A549 (cell line): ENCODE results near the gene ARHGEF10L. TPM values are rescaled to one million over a fixed set of nuclear protein-coding genes. Genes with fewer than 3 reads are reported as not detected.

Experiments
- ATAC-seq, 2 experiments: fragments of 200-7000 bp in 1 of 2; fragments of >200 bp in 1 of 2; cut with Nextera tagmentation in 1 of 2; cut with Tn5 transposase in 1 of 2; 3 replicates each; pipeline versions ENCODE4 v1.8.0 to v1.9.1; 2018 to 2020; ENCODE audit warnings: mild to moderate bottlenecking in 1 of 2, moderate library complexity in 1 of 2
- CTCF ChIA-PET: fragments of 300-600 bp; sonication (Branson Sonifier 250); formaldehyde crosslinking; extraction: SDS; loops from one replicate; lab custom pipeline; 2021; ENCODE audit warnings: antibody characterized with exemption, inconsistent platforms; lab: Yijun Ruan, JAX
- POLR2A ChIA-PET: fragments of 350-600 bp; formaldehyde crosslinking; extraction: SDS; loops from one replicate; lab custom pipeline; 2021; ENCODE audit warnings: antibody characterized with exemption, inconsistent platforms; lab: Yijun Ruan, JAX
- DNase-seq, 2 experiments: peaks; one replicate each; pipeline versions ENCODE4 v3.0.0 to v3.0.0-alpha.2; 2011 to 2016; ENCODE audit warnings: low read depth in 1 of 2, low spot score in 1 of 2
- FAIRE-seq: peaks from 2 replicates; lab custom pipeline; 2011; peaks lifted over from hg19 to GRCh38; lab: Jason Lieb, UNC
- H3K27ac ChIP-seq, 2 experiments: fragments of >200 bp; sonication (Bioruptor Twin); formaldehyde crosslinking; 3 replicates each; pipeline ENCODE4 v1.5.1; 2016 to 2017
- H3K4me1 ChIP-seq: fragments of >200 bp; sonication (Bioruptor Twin); formaldehyde crosslinking; 3 replicates; pipeline ENCODE4 v1.6.1; 2016
- H3K4me2 ChIP-seq: fragments of >200 bp; sonication (Bioruptor Twin); formaldehyde crosslinking; 3 replicates; pipeline ENCODE4 v1.6.1; 2016
- H3K4me3 ChIP-seq: fragments of >200 bp; sonication (Bioruptor Twin); formaldehyde crosslinking; 3 replicates; pipeline ENCODE4 v1.5.1; 2016
- H3K9me3 ChIP-seq: fragments of >200 bp; sonication (Bioruptor Twin); formaldehyde crosslinking; 3 replicates; pipeline ENCODE4 v1.6.1; 2016
- CBX2 ChIP-seq: fragments of 200-600 bp; sonication (generic); IDR thresholded peaks from 2 replicates; pipeline ENCODE4 v1.6.1; 2016; ENCODE audit warnings: low read depth, mild to moderate bottlenecking, borderline replicate concordance
- CEBPB ChIP-seq, 2 experiments: fragments of >200 bp in 1 of 2; sonication (Bioruptor Twin) in 1 of 2; formaldehyde crosslinking in 1 of 2; IDR thresholded peaks; 2 replicates each; pipeline ENCODE4 v1.6.1; 2012 to 2016
- E2F6 ChIP-seq: IDR thresholded peaks from 2 replicates; pipeline ENCODE4 v1.6.1; 2012; ENCODE audit warnings: low read depth, borderline replicate concordance
- EHF ChIP-seq: fragments of 250-450 bp; sonication (Bioruptor Pico); IDR thresholded peaks from 2 replicates; pipeline ENCODE4 v1.5.0; 2020; ENCODE audit warnings: mild to moderate bottlenecking
- EHMT2 ChIP-seq: fragments of 200-600 bp; sonication (generic); IDR thresholded peaks from 2 replicates; pipeline ENCODE4 v1.6.1; 2016; ENCODE audit warnings: antibody characterized with exemption, low read depth, mild to moderate bottlenecking, moderate library complexity
- EP300 ChIP-seq, 2 experiments: fragments of >200 bp; sonication (Bioruptor Twin); formaldehyde crosslinking; IDR thresholded peaks; 2 replicates in 1 of 2; 3 replicates in 1 of 2; pipeline ENCODE4 v1.6.1; 2016 to 2017
- ESRRA ChIP-seq: fragments of 150-350 bp; IDR thresholded peaks from 2 replicates; pipeline ENCODE4 v1.6.1; 2014; ENCODE audit warnings: mild to moderate bottlenecking, low read length, borderline replicate concordance
- FOSB ChIP-seq: fragments of 250-450 bp; sonication (Bioruptor Pico); IDR thresholded peaks from 2 replicates; pipeline ENCODE4 v1.5.0; 2020; ENCODE audit warnings: mild to moderate bottlenecking, moderate library complexity
- FOXS1 ChIP-seq: fragments of 250-450 bp; sonication (Bioruptor Pico); IDR thresholded peaks from 2 replicates; pipeline ENCODE4 v1.5.0; 2020; ENCODE audit warnings: mild to moderate bottlenecking, moderate library complexity
- GATA3 ChIP-seq: IDR thresholded peaks from 2 replicates; pipeline ENCODE4 v1.6.1; 2012; ENCODE audit warnings: borderline replicate concordance
- HDAC2 ChIP-seq: fragments of 200-600 bp; sonication (generic); IDR thresholded peaks from 2 replicates; pipeline ENCODE4 v1.6.1; 2016
- HOXB13 ChIP-seq: fragments of 250-450 bp; sonication (Bioruptor Pico); IDR thresholded peaks from 2 replicates; pipeline ENCODE4 v1.5.0; 2020; ENCODE audit warnings: low read depth, mild to moderate bottlenecking, moderate library complexity
- HOXB5 ChIP-seq: fragments of 250-450 bp; sonication (Bioruptor Pico); IDR thresholded peaks from 2 replicates; pipeline ENCODE4 v1.5.0; 2020; ENCODE audit warnings: mild to moderate bottlenecking, moderate library complexity
- JUN ChIP-seq, 2 experiments: fragments of >200 bp; sonication (Bioruptor Twin); formaldehyde crosslinking; IDR thresholded peaks; 2 replicates in 1 of 2; 3 replicates in 1 of 2; pipeline ENCODE4 v1.6.1; 2016 to 2017
- MAFK ChIP-seq: fragments of 450-650 bp; IDR thresholded peaks from 2 replicates; pipeline ENCODE4 v1.6.1; 2014; ENCODE audit not compliant: partially characterized antibody
- MAZ ChIP-seq: fragments of 150-350 bp; IDR thresholded peaks from 2 replicates; pipeline ENCODE4 v1.6.1; 2014; ENCODE audit warnings: antibody characterized with exemption, low read depth, low read length, borderline replicate concordance
- NPAS2 ChIP-seq: fragments of 250-450 bp; sonication (Bioruptor Pico); IDR thresholded peaks from 2 replicates; pipeline ENCODE4 v1.8.0; 2022; ENCODE audit warnings: mild to moderate bottlenecking, moderate library complexity, borderline replicate concordance
- PBX3 ChIP-seq: IDR thresholded peaks from 2 replicates; pipeline ENCODE4 v1.6.1; 2012
- PHF8 ChIP-seq: fragments of 200-600 bp; sonication (generic); IDR thresholded peaks from 2 replicates; pipeline ENCODE4 v1.6.1; 2016; ENCODE audit warnings: low read depth, mild to moderate bottlenecking, antibody characterized with exemption, moderate library complexity, borderline replicate concordance
- POLR2AphosphoS2 ChIP-seq: conservative IDR thresholded peaks from 2 replicates; pipeline ENCODE4 v1.6.1; 2012; ENCODE audit warnings: low read length, improper control_type of control experiment, inconsistent platforms
- RAD21 ChIP-seq, 2 experiments: fragments of >200 bp in 1 of 2; sonication (Bioruptor Twin) in 1 of 2; formaldehyde crosslinking in 1 of 2; IDR thresholded peaks in 1 of 2; conservative IDR thresholded peaks in 1 of 2; 2 replicates in 1 of 2; 3 replicates in 1 of 2; pipeline ENCODE4 v1.6.1; 2012 to 2018; ENCODE audit warnings: inconsistent platforms in 1 of 2
- RCOR1 ChIP-seq: fragments of 150-350 bp; IDR thresholded peaks from 2 replicates; pipeline ENCODE4 v1.6.1; 2014; ENCODE audit warnings: antibody characterized with exemption, low read length, low read depth
- TFCP2L1 ChIP-seq: fragments of 250-450 bp; sonication (Bioruptor Pico); IDR thresholded peaks from 2 replicates; pipeline ENCODE4 v1.5.0; 2021; ENCODE audit warnings: mild to moderate bottlenecking
- TP53 ChIP-seq: fragments of 250-450 bp; sonication (Bioruptor Pico); IDR thresholded peaks from 2 replicates; pipeline ENCODE4 v1.5.0; 2021; ENCODE audit warnings: mild to moderate bottlenecking, moderate library complexity
- USF2 ChIP-seq: fragments of 450-650 bp; IDR thresholded peaks from 2 replicates; pipeline ENCODE4 v1.6.1; 2014; ENCODE audit warnings: antibody characterized with exemption
- ZFP36 ChIP-seq: fragments of 450-650 bp; IDR thresholded peaks from 2 replicates; pipeline ENCODE4 v1.6.1; 2014; ENCODE audit warnings: borderline replicate concordance; ENCODE audit not compliant: partially characterized antibody
- WGBS: methylation state at CpG from one replicate; pipeline ENCODE4 v1.1.6; 2017; ENCODE audit errors: missing lambda C conversion rate; 5-methylcytosine and 5-hydroxymethylcytosine counted together
- polyA plus RNA-seq, 4 experiments: library from polyadenylated mRNA; depleted of rRNA in 3 of 4; stranded (reverse); fragments of >200 nt; fragmentation: RNase III in 1 of 4; extraction: RNeasy Plus Mini Kit Qiagen cat#74134 plus additional on column Dnase treatment in 1 of 4; gene quantifications; 2 replicates in 3 of 4; 3 replicates in 1 of 4; pipeline ENCODE4 v1.2.3, GENCODE V29; 2011 to 2017
- TF ChIP-seq, protein P1 (sequence below): fragments of >200 bp; sonication (Bioruptor Twin); formaldehyde crosslinking; IDR thresholded peaks from 3 replicates; pipeline ENCODE4 v1.6.1; 2016
- TF ChIP-seq, protein P2 (sequence below): fragments of >200 bp; sonication (Bioruptor Twin); formaldehyde crosslinking; IDR thresholded peaks from 3 replicates; pipeline ENCODE4 v1.5.1; 2016
- TF ChIP-seq, protein P3 (sequence below): fragments of 250-450 bp; sonication (Bioruptor Pico); IDR thresholded peaks from 2 replicates; pipeline ENCODE4 v1.5.0; 2020; ENCODE audit warnings: low read depth, mild to moderate bottlenecking, moderate library complexity
- TF ChIP-seq, protein P4 (sequence below): fragments of 250-450 bp; sonication (Bioruptor Pico); IDR thresholded peaks from 2 replicates; pipeline ENCODE4 v1.5.0; 2021; ENCODE audit warnings: mild to moderate bottlenecking, moderate library complexity, borderline replicate concordance

ARHGEF10L gene
- polyA plus RNA-seq, 2 of the 4 experiments (the other 2 are of a cell fraction): 3.5 to 5.2 TPM

DNA sequence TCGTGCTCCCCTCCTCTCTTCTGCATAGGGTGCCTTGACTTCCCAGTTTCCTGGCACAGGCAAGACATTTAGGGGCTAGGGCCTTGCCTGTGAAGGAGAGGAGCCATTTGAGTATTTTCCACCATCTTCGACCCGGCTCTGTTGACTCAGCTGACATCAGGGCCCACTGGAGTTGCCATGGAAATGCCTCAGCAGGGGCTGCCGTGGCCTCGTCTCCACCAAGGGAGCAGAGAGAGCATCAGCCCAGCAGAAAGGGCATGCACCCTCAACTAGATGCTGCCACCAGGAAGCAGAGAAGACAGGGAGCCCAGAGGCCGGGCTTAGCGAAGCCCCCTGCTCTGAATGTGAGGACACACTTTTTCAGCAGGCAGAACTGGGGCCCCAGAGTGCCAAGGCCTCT lies 113.8 kb downstream of the ARHGEF10L start:
- TF ChIP-seq ESRRA (no peak), MAZ (no peak), GATA3 (no peak), FOSB (CRISPR knock-in tag) (no peak), TFCP2L1 (CRISPR knock-in tag) (no peak), POLR2AphosphoS2 (no peak), TP53 (no peak), EP300 (IDR thresholded peaks at IDR 0.05) (no peak), CEBPB (IDR thresholded peaks at IDR 0.05) (no peak), USF2 (no peak), EHF (CRISPR knock-in tag) (no peak), ZFP36 (no peak), HOXB13 (no peak), NPAS2 (no peak), MAFK (no peak), EHMT2 (no peak), RAD21 (conservative IDR thresholded peaks at IDR 0.05 in 1 of 2, IDR thresholded peaks at IDR 0.05 in 1 of 2) (no peak), HOXB5 (CRISPR knock-in tag) (no peak)
- H3K4me1 ChIP-seq: no peaks in the 10 kb centered on the region
- H3K4me3 ChIP-seq: no peak overlapping the region
- ATAC-seq (no peak), FAIRE-seq (no peak), DNase-seq (no peak)
- no peaks in the 10 kb centered on the region for H3K9me3 ChIP-seq
- 34% methylated on average over 4 of the region's 7 CpGs for WGBS
- no peak overlapping the region for H3K4me2 ChIP-seq
- CTCF ChIA-PET: interaction anchor here (0.7 to 3.2 kb wide), 13 partner anchors 10 to 928 kb away, joined by 3 to 30 read pairs (median 3); no protein-coding TSS in a partner anchor
- POLR2A ChIA-PET: no interaction called here
- no peak overlapping the region for H3K27ac ChIP-seq

DNA sequence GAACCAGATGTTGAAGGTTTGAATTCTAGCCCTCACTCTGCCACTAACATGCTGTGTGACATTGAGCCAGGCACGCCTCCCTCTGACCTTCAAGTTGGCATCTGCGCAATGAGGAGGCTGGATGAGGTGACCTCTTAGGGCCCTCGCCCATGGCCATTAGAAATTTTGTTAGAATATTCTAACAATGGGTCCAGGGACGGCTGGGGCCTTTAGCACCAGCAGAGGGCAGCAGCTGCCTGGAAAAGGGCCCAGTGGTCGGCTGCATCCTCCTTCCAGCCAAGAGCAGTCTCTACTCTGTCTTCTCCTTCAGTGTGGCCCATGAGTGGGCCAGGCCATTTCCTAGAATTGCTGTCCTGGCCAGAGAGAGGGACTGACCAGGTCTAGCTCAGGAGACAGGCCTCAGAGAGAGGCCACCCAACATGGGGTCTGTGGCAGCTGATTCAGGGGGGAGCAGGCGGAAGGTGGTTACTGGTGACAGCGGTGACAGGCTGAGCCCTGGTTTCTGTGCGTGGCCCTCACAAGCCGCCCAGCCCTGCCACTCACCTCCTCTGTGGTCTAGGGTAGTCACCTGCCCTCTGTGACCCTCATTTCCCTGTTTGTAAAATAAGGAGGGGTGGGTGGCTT lies 114.3 kb downstream of the ARHGEF10L start:
- H3K4me2 ChIP-seq: no peak overlapping the region
- ChIA-PET POLR2A (no interaction called here), CTCF (interaction anchor here (0.9 to 3.2 kb wide), 15 partner anchors 9 to 931 kb away, joined by 3 to 30 read pairs (median 5); no protein-coding TSS in a partner anchor)
- H3K4me3 ChIP-seq: no peak overlapping the region
- 42% methylated on average over 3 of the region's 9 CpGs for WGBS
- ATAC-seq (peak; percentile 83 to 93), DNase-seq (peak; percentile 24 to 50), FAIRE-seq (no peak)
- H3K27ac ChIP-seq: no peak overlapping the region
- no peaks in the 10 kb centered on the region for H3K4me1 ChIP-seq
- H3K9me3 ChIP-seq: no peaks in the 10 kb centered on the region
- TF ChIP-seq RCOR1: no peak
- TF ChIP-seq, protein P1, sequence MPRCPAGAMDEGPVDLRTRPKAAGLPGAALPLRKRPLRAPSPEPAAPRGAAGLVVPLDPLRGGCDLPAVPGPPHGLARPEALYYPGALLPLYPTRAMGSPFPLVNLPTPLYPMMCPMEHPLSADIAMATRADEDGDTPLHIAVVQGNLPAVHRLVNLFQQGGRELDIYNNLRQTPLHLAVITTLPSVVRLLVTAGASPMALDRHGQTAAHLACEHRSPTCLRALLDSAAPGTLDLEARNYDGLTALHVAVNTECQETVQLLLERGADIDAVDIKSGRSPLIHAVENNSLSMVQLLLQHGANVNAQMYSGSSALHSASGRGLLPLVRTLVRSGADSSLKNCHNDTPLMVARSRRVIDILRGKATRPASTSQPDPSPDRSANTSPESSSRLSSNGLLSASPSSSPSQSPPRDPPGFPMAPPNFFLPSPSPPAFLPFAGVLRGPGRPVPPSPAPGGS: no peak
- TF ChIP-seq CBX2: no peak
- TF ChIP-seq E2F6: no peak
- TF ChIP-seq PBX3: no peak
- TF ChIP-seq, protein P2, sequence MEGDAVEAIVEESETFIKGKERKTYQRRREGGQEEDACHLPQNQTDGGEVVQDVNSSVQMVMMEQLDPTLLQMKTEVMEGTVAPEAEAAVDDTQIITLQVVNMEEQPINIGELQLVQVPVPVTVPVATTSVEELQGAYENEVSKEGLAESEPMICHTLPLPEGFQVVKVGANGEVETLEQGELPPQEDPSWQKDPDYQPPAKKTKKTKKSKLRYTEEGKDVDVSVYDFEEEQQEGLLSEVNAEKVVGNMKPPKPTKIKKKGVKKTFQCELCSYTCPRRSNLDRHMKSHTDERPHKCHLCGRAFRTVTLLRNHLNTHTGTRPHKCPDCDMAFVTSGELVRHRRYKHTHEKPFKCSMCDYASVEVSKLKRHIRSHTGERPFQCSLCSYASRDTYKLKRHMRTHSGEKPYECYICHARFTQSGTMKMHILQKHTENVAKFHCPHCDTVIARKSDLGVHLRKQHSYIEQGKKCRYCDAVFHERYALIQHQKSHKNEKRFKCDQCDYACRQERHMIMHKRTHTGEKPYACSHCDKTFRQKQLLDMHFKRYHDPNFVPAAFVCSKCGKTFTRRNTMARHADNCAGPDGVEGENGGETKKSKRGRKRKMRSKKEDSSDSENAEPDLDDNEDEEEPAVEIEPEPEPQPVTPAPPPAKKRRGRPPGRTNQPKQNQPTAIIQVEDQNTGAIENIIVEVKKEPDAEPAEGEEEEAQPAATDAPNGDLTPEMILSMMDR: peak; percentile 68
- no peak for TF ChIP-seq POLR2AphosphoS2
- TF ChIP-seq JUN (IDR thresholded peaks at IDR 0.05): no peak
- TF ChIP-seq, protein P3, sequence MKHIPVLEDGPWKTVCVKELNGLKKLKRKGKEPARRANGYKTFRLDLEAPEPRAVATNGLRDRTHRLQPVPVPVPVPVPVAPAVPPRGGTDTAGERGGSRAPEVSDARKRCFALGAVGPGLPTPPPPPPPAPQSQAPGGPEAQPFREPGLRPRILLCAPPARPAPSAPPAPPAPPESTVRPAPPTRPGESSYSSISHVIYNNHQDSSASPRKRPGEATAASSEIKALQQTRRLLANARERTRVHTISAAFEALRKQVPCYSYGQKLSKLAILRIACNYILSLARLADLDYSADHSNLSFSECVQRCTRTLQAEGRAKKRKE (CRISPR knock-in tag): no peak
- TF ChIP-seq EHF (CRISPR knock-in tag): no peak
- no peak for TF ChIP-seq PHF8
- TF ChIP-seq CEBPB (IDR thresholded peaks at IDR 0.05): no peak
- TF ChIP-seq HDAC2: no peak
- TF ChIP-seq FOXS1 (CRISPR knock-in tag): no peak
- TF ChIP-seq, protein P4, sequence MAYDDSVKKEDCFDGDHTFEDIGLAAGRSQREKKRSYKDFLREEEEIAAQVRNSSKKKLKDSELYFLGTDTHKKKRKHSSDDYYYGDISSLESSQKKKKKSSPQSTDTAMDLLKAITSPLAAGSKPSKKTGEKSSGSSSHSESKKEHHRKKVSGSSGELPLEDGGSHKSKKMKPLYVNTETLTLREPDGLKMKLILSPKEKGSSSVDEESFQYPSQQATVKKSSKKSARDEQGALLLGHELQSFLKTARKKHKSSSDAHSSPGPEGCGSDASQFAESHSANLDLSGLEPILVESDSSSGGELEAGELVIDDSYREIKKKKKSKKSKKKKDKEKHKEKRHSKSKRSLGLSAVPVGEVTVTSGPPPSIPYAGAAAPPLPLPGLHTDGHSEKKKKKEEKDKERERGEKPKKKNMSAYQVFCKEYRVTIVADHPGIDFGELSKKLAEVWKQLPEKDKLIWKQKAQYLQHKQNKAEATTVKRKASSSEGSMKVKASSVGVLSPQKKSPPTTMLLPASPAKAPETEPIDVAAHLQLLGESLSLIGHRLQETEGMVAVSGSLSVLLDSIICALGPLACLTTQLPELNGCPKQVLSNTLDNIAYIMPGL (CRISPR knock-in tag): no peak
- TF ChIP-seq NPAS2: no peak
